ENCODE data around the gene GPR87.

- TF ChIP-seq, protein P1, sequence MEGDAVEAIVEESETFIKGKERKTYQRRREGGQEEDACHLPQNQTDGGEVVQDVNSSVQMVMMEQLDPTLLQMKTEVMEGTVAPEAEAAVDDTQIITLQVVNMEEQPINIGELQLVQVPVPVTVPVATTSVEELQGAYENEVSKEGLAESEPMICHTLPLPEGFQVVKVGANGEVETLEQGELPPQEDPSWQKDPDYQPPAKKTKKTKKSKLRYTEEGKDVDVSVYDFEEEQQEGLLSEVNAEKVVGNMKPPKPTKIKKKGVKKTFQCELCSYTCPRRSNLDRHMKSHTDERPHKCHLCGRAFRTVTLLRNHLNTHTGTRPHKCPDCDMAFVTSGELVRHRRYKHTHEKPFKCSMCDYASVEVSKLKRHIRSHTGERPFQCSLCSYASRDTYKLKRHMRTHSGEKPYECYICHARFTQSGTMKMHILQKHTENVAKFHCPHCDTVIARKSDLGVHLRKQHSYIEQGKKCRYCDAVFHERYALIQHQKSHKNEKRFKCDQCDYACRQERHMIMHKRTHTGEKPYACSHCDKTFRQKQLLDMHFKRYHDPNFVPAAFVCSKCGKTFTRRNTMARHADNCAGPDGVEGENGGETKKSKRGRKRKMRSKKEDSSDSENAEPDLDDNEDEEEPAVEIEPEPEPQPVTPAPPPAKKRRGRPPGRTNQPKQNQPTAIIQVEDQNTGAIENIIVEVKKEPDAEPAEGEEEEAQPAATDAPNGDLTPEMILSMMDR (IDR thresholded peaks at IDR 0.05 in 8 of 11, conservative IDR thresholded peaks at IDR 0.05 in 3 of 11): no peak
- TF ChIP-seq POLR2AphosphoS5 (IDR thresholded peaks at IDR 0.05): no peak
- TF ChIP-seq POLR2A (IDR thresholded peaks at IDR 0.05): no peak
These were observed 52.0 kb downstream of the GPR87 start for GRCh38 chr3:151264605-151265004.
